Measurements from ENCODE around the gene TPH2.

TPH2 gene

DNA sequence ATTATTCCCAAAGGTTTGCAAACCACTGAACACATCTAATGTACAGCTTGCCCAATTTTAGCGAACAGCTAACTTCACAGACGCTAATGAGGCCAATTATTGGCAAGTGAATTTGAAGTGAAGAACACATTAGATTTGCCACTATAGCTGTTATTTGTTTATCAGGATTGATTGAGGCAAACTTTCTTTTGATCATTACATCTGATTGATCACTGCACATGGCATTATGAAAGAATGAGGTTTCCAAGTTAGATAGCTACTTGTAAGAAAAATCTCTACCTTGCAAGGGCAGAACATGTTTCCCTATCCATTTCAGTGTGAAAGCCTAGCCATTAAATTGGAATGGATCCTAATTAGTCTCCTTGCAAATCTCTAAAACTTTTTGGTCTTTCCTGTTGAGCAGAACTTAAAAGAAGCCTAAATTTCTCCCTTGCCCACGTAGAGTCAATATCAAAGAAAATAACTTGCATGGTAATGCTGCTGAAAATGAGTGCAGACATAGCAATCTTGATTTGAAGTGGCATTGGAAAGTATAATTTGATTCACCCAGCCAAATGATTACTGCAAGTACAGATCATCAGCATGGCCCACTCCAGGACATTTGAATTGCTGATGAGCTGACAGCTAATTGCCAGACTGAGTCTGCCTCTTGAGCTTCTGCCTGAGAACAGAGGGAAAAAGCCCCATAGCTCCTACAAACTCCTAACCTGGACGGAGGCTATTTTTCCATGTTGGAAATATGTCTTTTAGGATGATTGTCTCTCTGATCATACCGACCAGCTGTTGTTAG is 98.6 kb downstream of the TPH2 start:
- no peak for FAIRE-seq

DNA sequence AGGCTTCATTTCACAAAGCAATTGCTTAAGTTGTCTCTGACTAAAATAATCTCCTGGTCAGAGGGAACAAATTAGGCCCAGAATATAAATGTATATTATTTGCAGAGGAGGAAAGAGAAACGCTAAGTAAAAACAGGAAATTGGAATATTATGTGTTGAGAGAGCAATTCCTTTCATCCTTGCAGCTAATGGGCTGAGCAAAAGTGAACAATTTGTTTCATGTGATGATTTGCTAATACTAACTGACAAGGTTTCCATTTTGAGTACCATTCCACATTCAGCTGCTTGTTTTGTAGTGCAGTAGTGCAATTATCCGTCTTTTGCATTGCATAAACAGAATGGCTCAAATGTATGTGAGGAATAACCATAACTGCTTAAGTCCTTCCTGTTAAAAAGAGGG is 103.2 kb downstream of the TPH2 start:
- no peak for FAIRE-seq

DNA sequence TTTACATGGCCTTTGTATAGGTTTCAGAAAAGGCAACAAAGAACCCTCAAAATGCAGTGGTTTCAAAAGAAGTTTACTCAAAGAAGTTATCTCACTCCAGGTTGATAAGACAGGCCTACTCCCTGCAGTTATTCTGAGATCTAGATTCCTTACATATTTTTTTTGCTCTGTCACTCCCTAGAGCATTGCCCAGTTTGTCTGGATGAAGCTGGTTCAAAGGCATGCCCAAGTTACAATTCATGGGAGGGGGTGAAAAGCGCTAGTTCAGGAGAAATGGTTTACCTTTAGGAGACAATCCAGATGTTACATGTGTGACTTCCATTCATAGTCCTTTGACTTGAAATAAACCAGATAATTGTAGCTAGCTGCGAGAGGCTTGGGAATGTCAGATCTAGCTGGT is 115.0 kb downstream of the TPH2 start:
- FAIRE-seq = no peak

DNA sequence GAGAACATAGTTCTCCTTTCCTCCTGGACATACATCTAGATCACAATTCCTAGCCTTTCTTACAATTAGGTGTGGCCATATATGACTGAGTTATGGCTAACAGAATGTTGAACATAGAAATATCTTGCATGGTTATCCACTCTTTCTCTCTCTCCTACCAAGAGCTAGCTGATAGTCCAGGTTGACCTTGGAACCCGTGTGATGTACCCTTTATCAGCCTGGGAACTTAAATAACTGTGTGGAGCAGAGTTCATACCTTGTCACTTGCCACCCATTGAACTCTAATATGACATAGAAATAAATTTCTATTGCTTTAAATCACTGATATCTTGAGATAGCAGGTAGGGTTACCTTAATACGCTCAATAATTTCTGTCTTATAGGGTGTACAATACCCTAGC is 115.9 kb downstream of the TPH2 start:
- no peak for FAIRE-seq

DNA sequence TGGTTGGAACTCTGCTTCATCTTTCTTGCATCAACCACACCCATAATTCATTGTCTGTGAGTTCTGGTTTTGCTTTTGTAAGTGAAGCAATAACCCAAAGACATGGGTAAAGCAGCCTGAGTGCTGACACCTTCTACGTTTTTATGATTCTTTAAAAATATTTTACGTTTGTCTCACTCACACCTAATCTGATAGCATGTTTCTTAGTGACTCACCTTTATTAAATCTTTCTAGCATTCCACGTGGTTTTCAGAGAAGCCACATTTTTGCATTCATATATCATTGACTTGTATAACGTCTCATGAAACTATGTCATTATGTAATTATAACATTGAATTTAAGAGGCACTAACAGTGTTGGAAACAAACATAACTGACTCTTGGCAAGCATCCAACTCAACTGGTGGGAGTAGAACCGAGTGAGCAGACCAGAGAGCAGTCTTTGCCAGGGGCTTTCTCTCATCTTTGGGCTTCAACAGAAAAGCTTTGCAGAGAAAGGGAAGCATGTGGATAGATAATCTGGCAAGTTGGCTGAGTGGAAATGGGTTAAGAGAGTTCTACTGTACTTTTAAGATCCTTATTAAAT is 118.8 kb downstream of the TPH2 start:
- FAIRE-seq = no peak

DNA sequence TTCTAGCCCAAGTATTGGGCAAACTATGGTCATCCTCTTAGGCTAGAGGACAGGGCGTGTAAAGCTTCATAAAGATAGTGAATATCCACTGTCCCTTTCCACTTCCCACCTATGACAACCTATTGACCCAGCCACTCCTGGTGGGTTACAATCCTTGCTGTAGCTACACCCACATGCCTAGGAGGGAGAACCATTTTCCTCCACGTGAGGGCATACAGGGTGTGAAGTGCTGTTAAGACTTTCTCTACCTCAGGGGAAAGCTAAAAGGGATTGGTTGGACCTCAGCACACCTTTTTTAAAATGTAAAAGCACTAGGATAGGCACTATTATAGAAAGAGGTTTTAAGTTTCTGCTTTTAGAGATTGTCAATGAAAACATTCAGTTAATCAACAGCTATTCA is 124.4 kb downstream of the TPH2 start:
- FAIRE-seq = no peak

DNA sequence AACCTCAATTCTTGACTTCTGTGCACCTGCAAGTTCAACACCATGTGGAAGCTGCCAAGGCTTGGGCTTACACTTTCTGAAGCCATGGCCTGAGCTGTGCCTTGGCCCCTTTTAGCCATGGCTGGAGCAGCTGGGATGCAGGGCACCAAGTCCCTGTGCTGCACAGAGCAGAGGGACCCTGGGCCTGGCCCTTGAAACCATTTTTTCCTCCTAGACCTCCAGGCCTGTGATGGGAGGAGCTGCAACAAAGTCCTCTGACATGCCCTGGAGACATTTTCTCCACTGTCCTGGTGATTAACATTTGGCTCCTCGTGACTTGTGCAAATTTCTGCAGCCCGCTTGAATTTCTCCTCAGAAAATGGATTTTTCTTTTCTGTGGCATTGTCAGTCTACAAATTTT is 132.4 kb downstream of the TPH2 start:
- FAIRE-seq = no peak

DNA sequence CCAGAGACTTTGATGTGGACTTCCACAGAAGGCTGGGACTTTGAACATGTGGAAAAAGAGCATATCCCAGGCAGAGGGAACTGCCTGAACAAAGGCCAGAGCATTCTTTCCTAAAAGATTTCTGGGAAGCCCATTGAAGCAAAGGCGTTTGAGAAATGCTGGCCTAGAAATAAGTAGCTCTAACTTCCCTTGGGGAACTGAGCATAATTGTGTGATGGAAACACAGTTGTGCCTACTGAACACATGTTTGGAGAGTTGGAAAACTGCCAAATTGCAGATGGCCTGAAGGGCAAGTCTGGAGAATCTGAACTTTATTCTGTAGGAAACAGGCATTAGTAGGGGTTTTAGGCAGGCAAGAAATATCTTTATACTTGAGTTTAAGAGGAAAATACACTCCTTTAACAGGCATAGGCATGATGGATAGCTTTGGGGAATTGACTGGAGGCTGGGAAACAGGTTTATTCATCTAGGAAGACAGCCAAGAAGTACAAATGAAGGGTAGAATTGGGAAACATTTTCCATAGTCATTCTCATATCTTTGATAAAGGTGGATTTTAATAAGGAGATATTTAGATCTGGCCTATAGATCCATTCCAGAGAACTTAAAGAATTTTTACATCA is 134.1 kb downstream of the TPH2 start:
- FAIRE-seq = no peak

DNA sequence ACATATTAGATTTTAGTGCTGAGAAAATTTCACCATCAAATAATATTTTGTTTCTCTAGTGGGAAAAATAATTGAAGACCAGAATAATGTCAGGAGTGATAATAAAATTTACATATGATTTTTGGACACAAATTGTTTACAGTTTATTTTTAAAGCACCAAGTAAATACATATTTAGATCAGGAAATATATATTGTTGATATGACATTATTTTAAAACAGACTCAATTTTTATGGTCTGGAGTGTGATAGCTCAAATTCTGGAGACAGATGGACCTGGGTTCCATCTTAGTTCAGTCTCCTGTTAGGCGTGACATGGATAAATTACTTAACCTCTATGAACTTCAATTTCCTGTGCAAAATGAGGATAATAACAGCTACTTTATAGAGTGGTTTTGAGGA is 135.4 kb downstream of the TPH2 start:
- no peak for FAIRE-seq

DNA sequence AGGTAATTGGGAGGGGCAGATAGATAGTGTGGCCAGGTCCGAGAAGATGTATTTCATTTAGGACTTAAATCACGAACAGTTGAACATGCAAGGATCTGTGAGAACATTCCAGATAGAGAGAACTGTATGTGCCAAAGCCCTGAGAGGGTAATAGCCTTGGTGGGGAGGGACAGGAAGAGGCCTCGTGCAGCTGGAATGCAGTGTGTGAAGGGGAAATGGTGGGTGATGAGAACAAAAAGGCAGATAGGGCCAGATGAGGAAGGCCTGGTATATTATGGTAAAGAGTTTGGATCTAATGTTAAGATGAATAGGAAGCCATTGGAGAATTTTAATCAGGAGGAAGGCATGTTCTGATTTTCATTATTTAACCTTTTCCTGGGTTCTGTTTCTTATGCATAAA is 136.3 kb downstream of the TPH2 start:
- no peak for FAIRE-seq

DNA sequence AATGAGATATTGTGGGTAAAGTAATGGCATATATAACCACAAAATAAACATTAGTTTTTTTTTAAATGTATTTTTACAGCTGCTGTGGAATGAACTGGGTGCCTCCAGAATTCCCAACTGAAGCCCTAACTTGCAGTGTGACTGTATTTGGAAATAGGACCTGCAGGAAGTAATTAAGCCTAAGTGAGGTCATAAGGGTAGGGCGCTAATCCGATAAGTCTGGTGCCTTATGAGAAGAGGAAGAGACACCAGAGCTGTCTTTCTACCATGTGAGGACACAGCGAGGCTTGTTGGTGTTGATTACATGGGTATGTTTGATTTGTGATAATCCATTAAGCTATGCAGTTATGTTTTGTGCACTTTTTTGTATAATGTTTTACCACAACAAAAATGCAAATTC is 136.8 kb downstream of the TPH2 start:
- FAIRE-seq = no peak

DNA sequence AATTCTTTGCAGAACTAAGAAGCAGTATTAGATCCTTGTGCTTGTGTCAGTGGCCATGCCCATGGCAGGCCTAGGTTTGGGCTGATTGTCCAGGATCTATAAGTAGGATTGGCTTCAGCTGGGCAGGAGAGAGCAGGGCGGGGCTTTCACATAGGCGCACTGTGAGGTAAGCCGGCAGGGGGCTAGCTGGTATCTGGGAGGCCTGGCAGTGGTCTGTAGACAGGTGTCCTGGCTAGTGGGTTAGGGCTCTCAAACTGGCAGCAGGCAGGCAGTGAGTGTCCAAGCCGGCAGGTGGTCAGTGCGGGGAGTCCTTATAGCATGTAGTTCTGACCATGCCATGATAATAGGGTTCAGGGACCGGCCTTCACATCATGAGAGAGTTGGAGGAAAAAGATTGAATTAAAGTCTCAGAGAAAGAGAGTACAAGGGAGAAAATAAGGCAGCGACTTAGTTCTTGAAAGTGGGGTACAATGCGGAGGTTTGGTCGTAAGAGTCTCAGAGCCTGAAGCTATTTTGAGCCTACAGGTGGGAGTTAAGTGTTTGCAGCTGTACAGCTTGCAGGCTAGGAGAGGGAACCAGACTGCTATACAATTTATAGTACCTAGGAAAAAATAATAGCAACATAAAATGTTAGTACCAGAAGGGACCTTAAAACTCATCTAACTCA is 137.4 kb downstream of the TPH2 start:
- no peak for FAIRE-seq

DNA sequence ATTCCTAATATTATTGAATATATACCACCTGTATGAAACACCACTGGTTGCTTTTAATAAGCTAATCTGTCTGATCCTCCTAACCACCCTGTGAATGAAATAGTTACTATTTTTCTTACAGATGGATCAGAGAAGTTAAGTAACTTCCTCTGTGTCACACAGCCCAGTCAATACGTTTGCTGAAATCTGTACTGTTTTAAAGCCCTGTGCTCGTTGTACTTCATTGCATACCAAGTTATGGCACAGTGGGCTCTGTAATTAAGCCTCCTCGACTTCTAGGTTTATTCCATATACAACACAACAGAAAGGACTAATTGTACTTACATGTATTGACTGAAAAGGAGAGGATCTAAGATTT is 137.9 kb downstream of the TPH2 start:
- no peak for FAIRE-seq

DNA sequence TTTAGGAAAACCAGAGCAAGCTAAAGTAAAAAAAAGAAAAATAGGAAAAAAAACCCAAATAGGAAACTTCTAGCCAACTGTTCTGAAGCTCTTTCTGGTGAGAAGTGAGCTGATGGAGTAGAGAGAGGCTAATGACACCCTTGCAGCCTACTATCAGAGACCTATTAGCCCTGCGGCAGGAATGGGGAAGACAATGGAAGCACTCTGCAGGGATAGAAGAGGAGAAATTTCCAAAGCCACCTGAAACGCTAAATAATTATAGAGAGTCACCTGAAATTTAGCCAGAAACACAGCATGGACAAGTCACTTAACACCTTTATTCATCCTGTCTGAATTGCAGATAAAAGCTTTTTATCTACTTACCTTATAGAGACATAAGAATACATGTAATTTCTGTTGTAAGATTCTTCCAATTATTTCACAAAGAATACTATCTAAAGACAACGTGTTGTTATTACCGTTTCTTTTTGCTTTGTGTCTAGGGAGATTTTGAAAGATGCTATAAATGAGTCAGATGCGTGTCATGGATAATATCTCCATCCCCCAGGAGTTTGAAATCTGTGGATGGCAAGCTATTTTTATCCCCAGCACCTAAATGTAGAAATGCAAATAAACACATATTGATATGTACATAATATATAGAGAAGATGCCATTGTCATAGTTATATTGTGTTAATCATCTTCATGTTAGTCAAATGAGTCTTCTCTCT is 138.6 kb downstream of the TPH2 start:
- FAIRE-seq = no peak

DNA sequence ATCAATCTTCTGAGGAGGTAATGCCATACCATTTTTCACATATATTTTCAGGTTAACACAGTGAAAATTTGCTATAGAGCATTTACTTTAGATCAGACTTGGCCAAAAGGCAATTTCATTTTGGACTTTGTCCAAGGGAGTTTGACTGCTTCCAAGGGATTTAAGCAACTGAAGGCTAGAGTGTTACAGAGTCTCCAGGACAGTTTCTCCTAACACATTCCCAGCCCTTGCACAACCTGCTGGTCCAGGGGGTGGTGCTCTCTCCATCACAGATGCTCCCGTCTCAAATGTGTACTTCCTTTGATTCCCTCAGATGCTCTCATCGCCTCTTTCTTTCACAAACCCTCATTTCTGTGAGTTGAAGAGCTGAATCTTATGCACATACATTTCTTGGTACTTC is 143.1 kb downstream of the TPH2 start:
- FAIRE-seq = no peak
